ENCODE data around the gene PCK1.

PCK1 gene

DNA sequence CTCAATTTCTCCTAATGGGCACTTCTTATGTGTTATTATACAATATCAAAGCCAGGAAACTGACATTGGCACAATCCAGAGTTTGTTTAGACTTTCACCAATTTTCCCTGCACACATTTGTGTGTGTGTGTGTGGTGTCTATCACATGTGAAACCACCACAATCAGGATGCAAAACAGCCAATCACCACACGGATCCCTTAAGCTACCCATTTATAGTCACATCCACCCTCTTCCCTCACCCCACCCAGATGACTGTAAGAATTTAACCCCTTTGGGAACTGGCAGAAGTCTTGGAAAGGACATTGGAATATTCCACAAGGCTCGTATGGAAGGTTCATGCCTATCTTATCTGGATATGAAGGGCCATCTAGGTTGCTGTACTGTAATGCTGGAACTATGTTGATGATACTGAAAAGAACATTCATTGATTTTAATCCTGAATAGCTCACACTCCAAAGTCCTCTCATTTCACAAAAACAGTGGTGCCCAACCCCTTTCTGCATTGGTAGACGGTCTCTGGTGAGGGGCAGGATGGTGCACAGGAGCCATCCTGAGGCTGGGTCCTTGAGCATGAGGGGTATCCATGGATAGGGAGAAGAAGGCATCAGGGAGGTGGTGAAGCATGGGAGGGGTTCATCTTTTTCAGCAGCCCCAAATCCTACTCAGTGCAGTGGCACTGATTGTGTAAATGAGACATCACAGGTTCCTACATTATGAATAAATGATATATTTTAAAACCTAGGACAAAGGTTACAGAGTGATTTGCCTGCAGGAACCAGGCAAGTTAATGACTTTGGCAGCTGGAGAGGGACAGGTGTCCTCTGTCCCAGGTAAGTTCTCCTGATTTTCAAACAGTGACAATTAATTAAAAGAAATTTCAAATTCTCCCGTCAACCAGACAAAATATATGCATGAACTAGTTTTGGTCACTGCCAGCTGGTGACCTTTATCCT, 23.9 kb upstream of the PCK1 start:
- no peak for DNase-seq

GRCh38 chr20:57537822-57538221, 23.1 kb upstream of the PCK1 start:
- no peak for DNase-seq

- no peak for DNase-seq
These were observed 21.0 kb upstream of the PCK1 start for GRCh38 chr20:57539889-57540288.

- DNase-seq = no peak
These were observed 19.9 kb upstream of the PCK1 start for GRCh38 chr20:57540890-57541580.

- no peak for DNase-seq
These were observed 17.2 kb upstream of the PCK1 start for GRCh38 chr20:57543754-57544153.

DNA sequence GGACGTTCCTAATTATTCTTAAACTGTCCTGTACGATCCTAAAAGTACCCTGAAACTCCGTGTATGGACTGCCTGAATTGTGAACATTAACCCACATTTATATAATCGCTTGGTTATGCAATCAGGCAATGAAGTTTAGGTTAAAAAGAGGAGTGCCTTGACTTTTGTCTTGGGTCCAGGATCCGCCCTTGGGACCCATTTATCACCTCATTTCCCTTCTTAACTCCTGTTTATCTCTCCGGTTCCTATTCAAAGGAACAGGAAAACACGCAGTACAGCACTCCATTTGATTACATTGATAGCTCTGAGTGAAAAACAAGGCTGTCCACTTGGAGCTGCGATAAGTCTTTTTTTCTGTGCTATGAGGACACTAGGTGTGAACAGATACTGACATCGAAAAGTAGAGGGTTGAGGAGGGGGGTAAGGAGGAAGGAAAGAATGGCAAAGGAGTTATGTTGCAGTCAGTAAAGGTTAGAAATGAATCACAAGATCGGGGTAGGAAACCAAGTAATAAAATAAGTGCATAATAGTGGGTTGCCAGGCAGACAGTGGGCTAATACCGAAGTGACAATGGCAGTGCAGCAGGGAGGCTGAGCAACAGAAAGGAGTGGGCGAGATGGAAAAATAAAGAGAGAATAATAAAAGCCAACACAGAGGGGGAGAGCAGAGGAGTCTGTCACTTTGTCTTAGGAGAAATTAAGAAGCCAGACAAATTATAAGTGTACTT, 15.9 kb upstream of the PCK1 start:
- no peak for DNase-seq

DNA sequence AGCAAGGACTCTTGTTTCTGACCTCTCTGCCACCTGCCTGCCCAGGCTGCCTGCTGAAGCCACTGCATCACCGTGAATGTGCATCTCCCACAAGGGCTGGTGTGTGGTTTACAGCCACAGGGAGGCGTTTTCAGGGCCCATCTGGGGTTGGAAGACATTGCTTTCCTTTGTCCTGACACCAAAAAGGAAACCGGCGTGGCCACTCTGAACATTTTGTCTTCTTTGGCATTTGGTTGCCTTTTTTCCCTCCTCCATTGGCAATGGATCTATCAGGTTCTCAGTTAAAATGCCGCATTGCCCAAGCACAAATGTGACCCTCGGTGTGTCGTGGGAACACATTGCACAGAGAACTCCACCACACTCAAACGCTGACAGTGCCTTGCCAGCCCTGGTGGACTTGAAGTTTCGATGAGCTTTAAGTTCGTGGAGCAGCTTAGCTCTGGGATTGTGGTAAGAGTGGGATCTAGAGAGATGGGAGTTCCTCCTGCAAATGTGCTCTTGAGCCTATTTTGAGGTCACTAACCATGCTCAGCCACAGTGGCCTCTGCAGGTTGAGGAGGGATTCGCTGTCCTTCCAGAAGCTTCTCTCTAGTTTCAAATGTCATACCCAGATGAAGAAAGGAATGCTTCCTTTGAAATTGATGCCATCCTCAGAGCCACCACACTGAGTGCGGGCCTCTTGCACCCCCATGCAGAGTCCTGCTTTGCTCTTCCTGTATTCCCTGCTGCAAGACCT, 14.8 kb upstream of the PCK1 start:
- no peak for DNase-seq

DNA sequence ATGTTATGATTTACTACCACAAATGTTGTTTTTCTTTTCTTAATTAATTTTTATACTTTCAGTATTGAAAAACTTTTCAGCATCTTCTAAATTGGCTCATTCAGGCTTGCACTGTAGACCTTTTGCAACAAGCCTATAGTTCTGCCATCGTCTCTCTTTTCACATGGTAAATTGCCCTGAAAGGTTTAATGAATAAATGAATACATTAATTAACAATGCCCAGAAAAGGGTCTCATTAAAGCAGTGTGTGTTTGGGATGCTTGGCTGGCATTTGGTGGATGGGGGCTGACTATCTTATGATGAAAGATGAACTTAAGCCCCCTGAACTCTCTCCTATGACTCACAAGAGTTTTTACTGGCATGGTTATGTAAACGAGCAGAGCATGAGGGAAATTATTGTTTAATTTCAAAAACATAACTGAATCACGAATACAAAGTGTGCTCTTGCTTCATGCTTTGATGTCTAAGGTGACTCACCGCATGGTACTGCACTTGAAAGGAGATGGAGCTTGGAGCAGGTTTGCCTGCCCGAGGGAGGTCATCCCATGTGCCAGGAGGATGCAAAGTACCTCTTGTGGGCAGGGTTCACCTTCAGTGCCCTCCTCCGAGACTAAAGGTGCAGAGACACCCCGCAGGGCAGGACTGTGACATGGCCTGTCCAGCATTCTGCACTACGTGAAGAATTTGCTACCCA, 13.8 kb upstream of the PCK1 start:
- no peak for DNase-seq

DNA sequence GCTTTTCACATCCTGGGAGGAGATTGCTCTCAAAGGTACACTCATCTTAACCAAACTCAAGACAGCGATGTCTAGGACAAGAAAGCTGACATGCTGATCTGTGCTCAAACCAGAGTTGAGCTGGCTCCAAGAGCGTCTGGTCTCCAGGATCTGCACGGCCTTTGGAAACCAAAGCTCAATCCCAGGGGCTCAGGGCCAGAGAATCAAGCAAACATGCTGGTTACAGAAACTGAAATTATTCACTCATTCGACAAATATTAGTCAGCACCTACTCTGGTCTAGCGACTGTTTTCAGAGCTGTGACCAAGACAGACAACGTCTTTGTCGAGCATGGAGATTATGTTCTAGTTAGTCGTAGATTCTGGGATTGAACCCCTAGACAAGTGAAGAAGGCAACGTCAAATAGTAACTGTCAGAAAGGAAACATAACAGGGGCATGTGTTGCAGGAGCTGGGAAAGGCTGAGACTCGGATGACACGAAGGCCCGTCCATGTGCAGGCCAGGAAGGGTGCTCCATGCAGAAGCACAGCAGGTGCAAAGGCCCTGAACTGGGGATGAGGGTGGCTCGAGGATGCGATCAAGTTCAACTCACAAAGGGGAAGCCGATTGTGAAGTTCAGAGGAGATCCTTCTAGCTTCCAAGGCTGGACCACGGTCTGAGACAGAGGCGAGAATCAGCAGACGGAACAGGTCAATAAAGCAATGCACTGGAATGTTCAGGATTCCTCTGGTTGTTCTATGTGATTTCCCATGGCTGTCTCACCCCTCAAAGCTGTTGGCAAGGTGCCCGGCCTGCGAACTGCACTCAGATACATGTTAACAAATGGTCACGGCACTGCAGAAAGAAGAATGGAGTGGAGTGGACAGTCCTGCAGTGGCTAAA, 12.5 kb upstream of the PCK1 start:
- no peak for DNase-seq

GRCh38 chr20:57552471-57552870, 8.4 kb upstream of the PCK1 start:
- DNase-seq = no peak

DNA sequence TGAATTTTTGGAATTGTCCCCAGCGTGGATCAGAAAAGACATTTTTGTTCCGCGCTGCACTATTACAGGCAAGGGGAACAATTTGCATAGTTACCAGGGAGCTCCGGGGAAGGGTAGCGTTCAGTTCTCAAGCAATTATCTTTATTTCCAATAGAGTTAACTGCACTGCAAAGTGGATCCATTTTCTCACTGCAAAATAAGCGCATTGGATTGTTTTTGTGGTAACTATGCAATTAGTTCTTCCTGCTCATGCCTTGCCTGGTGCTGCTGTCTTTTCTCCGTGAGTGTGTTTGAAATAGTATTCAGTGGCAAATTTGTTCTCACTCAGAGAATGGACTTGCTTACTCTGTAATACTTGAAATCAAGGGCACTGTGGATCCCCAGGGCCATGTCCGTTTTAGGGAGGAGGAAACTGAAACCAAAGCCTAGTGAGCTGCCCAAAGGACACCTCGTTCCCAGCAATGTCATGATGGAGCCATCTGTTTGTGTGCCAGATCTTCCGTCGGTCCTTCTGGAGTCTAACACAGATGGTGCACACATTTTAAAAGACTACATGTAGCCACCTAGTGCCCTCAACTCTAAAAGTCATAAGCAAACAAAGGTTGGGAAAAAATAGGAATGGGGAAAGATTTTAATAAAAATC, 7.4 kb upstream of the PCK1 start:
- DNase-seq = no peak

DNA sequence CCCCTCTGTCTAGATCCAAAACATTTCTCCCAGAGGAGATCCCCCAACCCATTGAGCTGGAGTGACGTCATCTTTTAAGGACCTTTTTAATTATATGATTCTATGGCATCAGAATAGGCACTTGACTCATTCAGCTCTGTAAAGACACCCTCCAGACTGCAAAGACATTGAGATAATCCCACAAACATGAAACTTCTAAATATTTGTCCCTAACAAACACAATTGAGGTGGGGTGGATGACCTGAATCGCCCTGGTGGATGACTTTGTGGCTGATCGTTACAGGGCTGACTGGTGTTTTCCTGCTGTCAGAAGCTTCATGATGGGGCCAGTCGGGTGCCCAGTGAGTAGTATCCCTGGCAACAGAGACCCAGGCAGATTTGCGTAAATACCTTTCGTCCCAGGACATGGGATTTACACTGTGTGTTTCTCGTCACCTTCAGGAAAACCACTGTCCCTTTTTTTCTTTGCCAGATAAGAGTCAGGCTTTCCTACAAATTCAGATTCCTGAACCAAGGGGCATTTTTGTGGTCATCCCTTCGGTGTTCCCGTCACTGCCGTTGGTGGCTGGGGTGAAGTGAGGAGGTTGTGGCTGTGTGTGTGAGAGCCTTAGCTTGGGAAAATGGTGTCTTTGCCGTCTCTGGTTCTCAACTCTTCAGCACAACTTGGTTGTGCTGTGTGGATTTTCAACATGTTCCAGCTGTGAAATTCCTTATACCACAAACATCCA, 5.3 kb upstream of the PCK1 start:
- no peak for DNase-seq

DNA sequence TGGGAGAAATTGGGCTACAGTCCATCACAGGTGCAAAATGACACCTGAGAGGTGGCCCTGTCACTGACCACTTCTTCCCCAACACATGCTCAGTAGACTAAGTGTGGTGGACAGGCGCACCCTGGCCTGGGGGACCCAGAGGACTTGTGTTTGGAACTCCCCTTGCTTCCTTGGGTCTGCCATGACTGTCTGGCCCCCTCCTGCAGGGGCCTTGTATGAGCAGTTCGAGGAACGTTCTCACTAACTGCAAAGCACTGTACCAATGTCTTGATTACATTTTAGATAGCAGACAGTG, 4.0 kb upstream of the PCK1 start:
- DNase-seq = no peak

DNA sequence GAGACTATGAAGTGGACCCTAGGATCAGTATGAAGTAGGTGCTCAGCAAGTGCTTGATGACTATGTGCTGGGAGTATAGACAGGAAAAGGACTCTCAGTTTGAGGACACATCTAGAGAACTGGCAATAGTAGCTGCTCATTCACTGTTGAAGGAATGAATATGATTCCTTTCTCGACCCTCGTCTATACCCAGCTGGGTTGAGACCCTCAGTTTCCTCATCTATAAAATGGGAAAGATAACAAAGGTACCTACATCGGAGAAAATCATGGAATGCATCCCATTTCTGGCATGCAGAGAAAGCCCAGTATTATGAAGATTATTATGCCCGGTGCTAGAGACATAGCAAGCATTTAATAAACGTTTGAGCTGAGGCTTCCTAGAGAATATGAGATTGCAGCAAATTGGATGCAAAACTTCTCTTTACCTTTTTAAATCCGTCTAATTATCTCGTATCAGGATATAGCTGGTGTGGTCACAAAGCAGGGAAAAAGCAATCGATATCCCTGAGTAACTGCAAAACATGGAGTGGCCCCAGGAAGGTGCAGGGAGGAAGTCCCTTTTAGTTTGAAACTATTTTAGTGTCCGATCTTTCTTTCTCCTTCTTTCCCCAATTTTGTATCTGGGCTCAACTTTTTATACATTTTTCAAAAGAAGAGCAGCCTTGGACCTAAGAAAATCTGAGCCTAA, 2.8 kb upstream of the PCK1 start:
- DNase-seq = no peak

DNA sequence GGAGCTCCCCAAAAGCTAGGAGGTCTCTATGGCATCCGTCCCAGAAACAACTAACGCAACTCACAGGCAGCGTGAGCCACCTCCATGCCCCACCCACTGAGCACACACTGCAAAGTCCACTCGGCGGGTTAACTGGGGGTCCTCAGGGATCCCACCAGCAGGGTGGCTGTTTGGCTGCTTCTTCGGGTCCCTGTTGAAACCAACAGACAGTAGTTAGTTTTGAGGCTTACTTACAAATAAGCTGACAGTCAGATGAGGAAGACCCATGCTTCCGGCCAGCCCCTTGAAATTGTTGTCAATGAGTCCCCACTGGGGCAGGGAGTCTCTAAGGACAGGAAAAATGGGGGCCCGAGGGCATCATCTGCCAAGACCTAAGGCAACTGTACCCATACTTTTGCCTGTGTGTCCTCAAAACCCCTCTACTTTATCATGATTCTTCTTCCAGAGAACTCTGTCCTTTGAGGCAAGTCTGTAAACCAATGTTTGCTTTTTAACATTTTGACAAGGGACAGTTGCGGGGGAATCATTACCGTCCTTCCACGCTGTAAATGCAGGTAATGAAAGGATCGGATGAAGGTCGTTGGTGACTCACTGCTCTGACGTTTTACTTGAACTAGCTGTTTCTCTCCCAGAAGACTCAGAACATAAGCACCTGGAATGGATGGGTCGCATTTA, 2.2 kb upstream of the PCK1 start:
- DNase-seq = no peak

GRCh38 chr20:57559289-57559634, 1.6 kb upstream of the PCK1 start:
- no peak for DNase-seq

- DNase-seq = no peak
These were observed 1.0 kb upstream of the PCK1 start for GRCh38 chr20:57559658-57560553.
